ENCODE results near the gene BCL2L11.

- no peak for TF ChIP-seq EZH2phosphoT487 (IDR thresholded peaks at IDR 0.05; ENCODE audit: low read depth)
- TF ChIP-seq, protein P1, sequence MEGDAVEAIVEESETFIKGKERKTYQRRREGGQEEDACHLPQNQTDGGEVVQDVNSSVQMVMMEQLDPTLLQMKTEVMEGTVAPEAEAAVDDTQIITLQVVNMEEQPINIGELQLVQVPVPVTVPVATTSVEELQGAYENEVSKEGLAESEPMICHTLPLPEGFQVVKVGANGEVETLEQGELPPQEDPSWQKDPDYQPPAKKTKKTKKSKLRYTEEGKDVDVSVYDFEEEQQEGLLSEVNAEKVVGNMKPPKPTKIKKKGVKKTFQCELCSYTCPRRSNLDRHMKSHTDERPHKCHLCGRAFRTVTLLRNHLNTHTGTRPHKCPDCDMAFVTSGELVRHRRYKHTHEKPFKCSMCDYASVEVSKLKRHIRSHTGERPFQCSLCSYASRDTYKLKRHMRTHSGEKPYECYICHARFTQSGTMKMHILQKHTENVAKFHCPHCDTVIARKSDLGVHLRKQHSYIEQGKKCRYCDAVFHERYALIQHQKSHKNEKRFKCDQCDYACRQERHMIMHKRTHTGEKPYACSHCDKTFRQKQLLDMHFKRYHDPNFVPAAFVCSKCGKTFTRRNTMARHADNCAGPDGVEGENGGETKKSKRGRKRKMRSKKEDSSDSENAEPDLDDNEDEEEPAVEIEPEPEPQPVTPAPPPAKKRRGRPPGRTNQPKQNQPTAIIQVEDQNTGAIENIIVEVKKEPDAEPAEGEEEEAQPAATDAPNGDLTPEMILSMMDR (IDR thresholded peaks at IDR 0.05; ENCODE audit: low read depth, low read length): no peak
Measured at GRCh38 chr2:111171337-111171930, 50.7 kb downstream of the BCL2L11 start.
